Activated CD4-positive, alpha-beta T cell treated with anti-CD3 and anti-CD28 coated beads, Interleukin-2, amount 50 U/mL, for 16 hours (primary cell): ENCODE data around the gene PKMYT1.

Experiments
- DNase-seq: peaks from one replicate; pipeline ENCODE4 v3.0.0-alpha.2; 2020

Gene PKMYT1

GRCh38 chr16:3017794-3018506 is 37.7 kb upstream of the PKMYT1 start, which contains the start of gene CLDN6:
Gene CLDN6 (minus strand): TSS chr16:3018183. CDS start chr16:3016021, 2,162 bp downstream.
- peak; percentile 28 for DNase-seq

- no peak for DNase-seq
Measured at GRCh38 chr16:3017344-3017743, 37.1 kb upstream of the PKMYT1 start.

- DNase-seq: no peak
Measured at GRCh38 chr16:3015865-3016521, 35.7 kb upstream of the PKMYT1 start.

- DNase-seq: no peak
Measured at GRCh38 chr16:3014971-3015370, 34.7 kb upstream of the PKMYT1 start.

GRCh38 chr16:3013998-3014690 is 33.9 kb upstream of the PKMYT1 start:
- no peak for DNase-seq

GRCh38 chr16:3013491-3013951 is 33.3 kb upstream of the PKMYT1 start:
- no peak for DNase-seq

GRCh38 chr16:3012828-3013420 is 32.7 kb upstream of the PKMYT1 start, which contains the start of gene CLDN9:
Gene CLDN9 (plus strand): TSS chr16:3012923. CDS start chr16:3013363, 440 bp downstream.
- no peak for DNase-seq

GRCh38 chr16:3012246-3012645 is 32.0 kb upstream of the PKMYT1 start:
- no peak for DNase-seq

GRCh38 chr16:3010510-3010909 is 30.3 kb upstream of the PKMYT1 start:
- no peak for DNase-seq

GRCh38 chr16:3009568-3010390 is 29.5 kb upstream of the PKMYT1 start:
- DNase-seq: no peak

GRCh38 chr16:3008690-3009037 is 28.4 kb upstream of the PKMYT1 start:
- DNase-seq: no peak

- DNase-seq: no peak
Measured at GRCh38 chr16:3007957-3008689, 27.9 kb upstream of the PKMYT1 start.

GRCh38 chr16:3007059-3007956 is 27.1 kb upstream of the PKMYT1 start:
- DNase-seq: no peak

GRCh38 chr16:3004781-3005284 is 24.6 kb upstream of the PKMYT1 start:
- DNase-seq: no peak

- DNase-seq: no peak
Measured at GRCh38 chr16:3004319-3004718, 24.1 kb upstream of the PKMYT1 start.

GRCh38 chr16:3003582-3004270 is 23.5 kb upstream of the PKMYT1 start:
- peak; percentile 99 for DNase-seq

GRCh38 chr16:3001316-3001715 is 21.1 kb upstream of the PKMYT1 start:
- DNase-seq: no peak

- DNase-seq: no peak
Measured at GRCh38 chr16:3000540-3000939, 20.3 kb upstream of the PKMYT1 start.

GRCh38 chr16:2999929-3000328 is 19.7 kb upstream of the PKMYT1 start:
- DNase-seq: no peak

GRCh38 chr16:2996298-2996697 is 16.1 kb upstream of the PKMYT1 start:
- no peak for DNase-seq
